Lower leg skin (tissue), 4 donors: ENCODE measurements around the gene STEAP3. TPM values are rescaled to one million over a fixed set of nuclear protein-coding genes. Genes with fewer than 3 reads are reported as not detected.

Source experiments
- DNase-seq, 2 donors: peaks; one replicate each; pipeline ENCODE4 v3.0.0-alpha.2; 2019; ENCODE audit warnings: low spot score in 2 of 2
- H3K4me3 ChIP-seq: fragments of 200-600 bp; sonication (generic); 2 replicates; pipeline ENCODE4 v1.5.1; 2017; ENCODE audit warnings: mild to moderate bottlenecking, low read depth; ENCODE audit not compliant: poor library complexity, severe bottlenecking
- POLR2A ChIP-seq, 2 donors: fragments of 450-650 bp; IDR thresholded peaks; one replicate each; pipeline ENCODE4 v1.6.1; 2016 to 2017; ENCODE audit warnings: antibody characterized with exemption in 2 of 2, mild to moderate bottlenecking in 1 of 2, moderate library complexity in 1 of 2
- WGBS, 2 donors: methylation state at CpG; one replicate each; pipeline ENCODE4 v1.1.5; 2018; 5-methylcytosine and 5-hydroxymethylcytosine counted together
- intact Hi-C: fragments of 100-400 bp; cut with DNase I; formaldehyde crosslinking; loops from one replicate; pipeline ENCODE4 v1.15.0; 2023; ENCODE audit warnings: low total_unique reads
- total RNA-seq, 4 donors: library from RNA; depleted of rRNA; stranded (reverse); fragments of >200 nt; gene quantifications; one replicate each; pipeline ENCODE4 v1.1.0, GENCODE V29; 2016
- TF ChIP-seq, protein P1 (sequence below), 3 donors: fragments of 450-650 bp; IDR thresholded peaks; one replicate each; pipeline ENCODE4 v1.5.1; 2016; ENCODE audit warnings: antibody characterized with exemption in 3 of 3, mild to moderate bottlenecking in 3 of 3, moderate library complexity in 2 of 3

STEAP3 gene
- total RNA-seq, 4 donors from 2014 or later: 16.7 to 25.1 (median 22.0) TPM

- 77 to 81% methylated on average over 6 of the region's 6 CpGs for WGBS, 2 donors
- TF ChIP-seq, protein P1, sequence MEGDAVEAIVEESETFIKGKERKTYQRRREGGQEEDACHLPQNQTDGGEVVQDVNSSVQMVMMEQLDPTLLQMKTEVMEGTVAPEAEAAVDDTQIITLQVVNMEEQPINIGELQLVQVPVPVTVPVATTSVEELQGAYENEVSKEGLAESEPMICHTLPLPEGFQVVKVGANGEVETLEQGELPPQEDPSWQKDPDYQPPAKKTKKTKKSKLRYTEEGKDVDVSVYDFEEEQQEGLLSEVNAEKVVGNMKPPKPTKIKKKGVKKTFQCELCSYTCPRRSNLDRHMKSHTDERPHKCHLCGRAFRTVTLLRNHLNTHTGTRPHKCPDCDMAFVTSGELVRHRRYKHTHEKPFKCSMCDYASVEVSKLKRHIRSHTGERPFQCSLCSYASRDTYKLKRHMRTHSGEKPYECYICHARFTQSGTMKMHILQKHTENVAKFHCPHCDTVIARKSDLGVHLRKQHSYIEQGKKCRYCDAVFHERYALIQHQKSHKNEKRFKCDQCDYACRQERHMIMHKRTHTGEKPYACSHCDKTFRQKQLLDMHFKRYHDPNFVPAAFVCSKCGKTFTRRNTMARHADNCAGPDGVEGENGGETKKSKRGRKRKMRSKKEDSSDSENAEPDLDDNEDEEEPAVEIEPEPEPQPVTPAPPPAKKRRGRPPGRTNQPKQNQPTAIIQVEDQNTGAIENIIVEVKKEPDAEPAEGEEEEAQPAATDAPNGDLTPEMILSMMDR (IDR thresholded peaks at IDR 0.05): no peak
- no peak for TF ChIP-seq POLR2A (IDR thresholded peaks at IDR 0.05)
- intact Hi-C loops: no loop called here
- H3K4me3 ChIP-seq: no peak overlapping the region
- no peak for DNase-seq
Observed at GRCh38 chr2:119278946-119279345, 55.3 kb downstream of the STEAP3 start.

- intact Hi-C loops: no loop called here
- H3K4me3 ChIP-seq: no peak overlapping the region
- 90 to 96% methylated on average over 6 of the region's 6 CpGs for WGBS, 2 donors
- TF ChIP-seq, protein P1 (IDR thresholded peaks at IDR 0.05): no peak
- TF ChIP-seq POLR2A (IDR thresholded peaks at IDR 0.05): no peak
- peak in 1 of 2 donors; percentile 64 for DNase-seq
Observed at GRCh38 chr2:119279666-119280065, 56.0 kb downstream of the STEAP3 start.

- DNase-seq: no peak
- 70 to 74% methylated on average over 4 of the region's 4 CpGs for WGBS, 2 donors
- H3K4me3 ChIP-seq: no peak overlapping the region
- intact Hi-C loops: no loop called here
- TF ChIP-seq, protein P1 (IDR thresholded peaks at IDR 0.05): no peak
Observed at GRCh38 chr2:119280680-119281079, 57.0 kb downstream of the STEAP3 start.

- no peak for TF ChIP-seq POLR2A (IDR thresholded peaks at IDR 0.05)
- TF ChIP-seq, protein P1 (IDR thresholded peaks at IDR 0.05): no peak
- intact Hi-C loops: no loop called here
- DNase-seq: peak in 1 of 2 donors; percentile 79
- H3K4me3 ChIP-seq: no peak overlapping the region
- 79 to 82% methylated on average over 21 of the region's 21 CpGs for WGBS, 2 donors
Observed at GRCh38 chr2:119282146-119282995, 58.7 kb downstream of the STEAP3 start.

DNA sequence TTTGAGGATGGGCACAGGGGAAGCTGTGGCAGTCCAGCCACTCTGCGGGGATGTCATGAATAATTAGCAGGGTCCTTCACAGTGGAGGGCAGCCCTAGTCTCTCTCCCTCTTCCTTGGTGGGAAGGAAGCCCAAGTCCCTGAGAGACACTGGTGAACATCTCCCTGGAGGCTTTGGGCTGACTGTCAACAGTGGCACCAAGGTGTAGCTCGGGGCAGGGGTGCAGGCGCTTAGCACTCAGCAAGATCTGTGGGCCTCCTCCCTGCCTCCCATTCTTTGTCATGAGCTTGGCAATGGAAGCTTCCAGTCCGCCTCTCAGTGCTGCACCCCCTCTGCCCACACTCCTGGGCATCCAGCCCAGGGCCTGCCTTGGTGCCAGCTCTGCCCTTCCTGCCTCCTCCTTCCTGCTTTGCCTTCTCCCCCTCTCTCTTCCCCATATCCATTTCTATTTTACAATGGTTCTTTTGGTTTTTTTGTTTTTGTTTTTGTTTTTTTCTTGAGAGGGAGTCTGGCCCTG is 59.4 kb downstream of the STEAP3 start:
- no peak for TF ChIP-seq POLR2A (IDR thresholded peaks at IDR 0.05)
- TF ChIP-seq, protein P1 (IDR thresholded peaks at IDR 0.05): no peak
- peak; percentile 52 to 87 for DNase-seq
- WGBS, 2 donors: 51 to 62% methylated on average over 4 of the region's 4 CpGs
- H3K4me3 ChIP-seq: no peak overlapping the region
- intact Hi-C loops: no loop called here
